Activated naive CD4-positive, alpha-beta T cell treated with anti-CD3 and anti-CD28 coated beads for 36 hours (primary cell): ENCODE measurements around the gene HS3ST5. TPM values are rescaled to one million over a fixed set of nuclear protein-coding genes. Genes with fewer than 3 reads are reported as not detected.

Source experiments
- CTCF ChIA-PET: fragments of 350-600 bp; sonication (Branson Sonifier 250); formaldehyde crosslinking; loops from one replicate; lab custom pipeline; 2021; ENCODE audit warnings: antibody characterized with exemption; lab: Charles Lee
- DNase-seq: peaks from one replicate; pipeline ENCODE4 v3.0.0-alpha.2; 2020
- H3K27ac Mint-ChIP-seq: one replicate; pipeline ENCODE4 v1.8.0; 2021; ENCODE audit warnings: mild to moderate bottlenecking, mixed read lengths
- H3K27me3 Mint-ChIP-seq: one replicate; pipeline ENCODE4 v1.8.0; 2021; ENCODE audit warnings: low read depth, mixed read lengths
- H3K36me3 Mint-ChIP-seq: one replicate; pipeline ENCODE4 v1.8.0; 2021; ENCODE audit warnings: low read depth, mixed read lengths
- H3K4me1 Mint-ChIP-seq: one replicate; pipeline ENCODE4 v1.8.0; 2021; ENCODE audit warnings: low read depth, mixed read lengths
- H3K4me3 Mint-ChIP-seq: one replicate; pipeline ENCODE4 v1.8.0; 2021; ENCODE audit warnings: mild to moderate bottlenecking, moderate library complexity, mixed read lengths
- H3K9me3 Mint-ChIP-seq: one replicate; pipeline ENCODE4 v1.8.0; 2021; ENCODE audit warnings: mixed read lengths
- intact Hi-C: fragments of 100-400 bp; cut with micrococcal nuclease; formaldehyde crosslinking; loops from one replicate; pipeline ENCODE4 v1.15.1; 2023
- total RNA-seq, 2 experiments: library from RNA; stranded (reverse); gene quantifications; one replicate each; pipeline ENCODE4 v1.2.3, GENCODE V29; 2021

The HS3ST5 gene
- total RNA-seq, 2 experiments from 2014 or later: not detected

- Mint-ChIP-seq H3K27me3 (peaks cover 24% of the 10 kb centered on the region), H3K4me1 (no peaks in the 10 kb centered on the region), H3K36me3 (no peaks in the 10 kb centered on the region), H3K27ac (no peak overlapping the region), H3K9me3 (no peaks in the 10 kb centered on the region), H3K4me3 (no peak overlapping the region)
- intact Hi-C loops: no loop called here
- CTCF ChIA-PET: no interaction called here
- DNase-seq: no peak
These were observed 223.8 kb downstream of the HS3ST5 start for GRCh38 chr6:114119056-114119455.

- intact Hi-C loops: no loop called here
- CTCF ChIA-PET: no interaction called here
- Mint-ChIP-seq H3K4me3 (no peak overlapping the region), H3K27me3 (peaks cover 10% of the 10 kb centered on the region), H3K4me1 (no peaks in the 10 kb centered on the region), H3K9me3 (no peaks in the 10 kb centered on the region), H3K27ac (no peak overlapping the region), H3K36me3 (no peaks in the 10 kb centered on the region)
- no peak for DNase-seq
These were observed 227.2 kb downstream of the HS3ST5 start for GRCh38 chr6:114115652-114116051.

GRCh38 chr6:114108119-114109002, 234.5 kb downstream of the HS3ST5 start:
- H3K27ac Mint-ChIP-seq: no peak overlapping the region
- H3K9me3 Mint-ChIP-seq: no peaks in the 10 kb centered on the region
- H3K27me3 Mint-ChIP-seq: peaks cover 20% of the 10 kb centered on the region
- H3K4me1 Mint-ChIP-seq: no peaks in the 10 kb centered on the region
- intact Hi-C loops: loop anchor here (1.0 to 2.0 kb wide), 2 partner anchors 113 to 138 kb away; partner anchors contain the start of gene HDAC2
- CTCF ChIA-PET: interaction anchor here (0.6 to 2.8 kb wide), 10 partner anchors 8 to 537 kb away, joined by 3 to 10 read pairs (median 3); no protein-coding TSS in a partner anchor
- peak; percentile 62 for DNase-seq
- H3K36me3 Mint-ChIP-seq: no peaks in the 10 kb centered on the region
- H3K4me3 Mint-ChIP-seq: no peak overlapping the region

GRCh38 chr6:114106020-114106419, 236.8 kb downstream of the HS3ST5 start:
- Mint-ChIP-seq H3K4me1 (no peaks in the 10 kb centered on the region), H3K27ac (no peak overlapping the region), H3K4me3 (no peak overlapping the region), H3K9me3 (no peaks in the 10 kb centered on the region), H3K27me3 (peaks cover 12% of the 10 kb centered on the region), H3K36me3 (no peaks in the 10 kb centered on the region)
- CTCF ChIA-PET: no interaction called here
- intact Hi-C loops: no loop called here
- no peak for DNase-seq

GRCh38 chr6:114101255-114101654, 241.6 kb downstream of the HS3ST5 start:
- H3K9me3 Mint-ChIP-seq: no peaks in the 10 kb centered on the region
- DNase-seq: no peak
- no peaks in the 10 kb centered on the region for H3K4me1 Mint-ChIP-seq
- H3K36me3 Mint-ChIP-seq: no peaks in the 10 kb centered on the region
- no peak overlapping the region for H3K4me3 Mint-ChIP-seq
- CTCF ChIA-PET: no interaction called here
- intact Hi-C loops: no loop called here
- no peak overlapping the region for H3K27ac Mint-ChIP-seq
- peaks cover 6% of the 10 kb centered on the region for H3K27me3 Mint-ChIP-seq

- Mint-ChIP-seq H3K36me3 (no peaks in the 10 kb centered on the region), H3K4me1 (no peaks in the 10 kb centered on the region), H3K27me3 (peaks cover 12% of the 10 kb centered on the region), H3K9me3 (no peaks in the 10 kb centered on the region), H3K27ac (no peak overlapping the region), H3K4me3 (no peak overlapping the region)
- no peak for DNase-seq
- CTCF ChIA-PET: interaction anchor here (0.6 to 1.4 kb wide), 3 partner anchors 8 to 204 kb away, joined by 3 to 6 read pairs (median 4); no protein-coding TSS in a partner anchor
- intact Hi-C loops: no loop called here
These were observed 242.4 kb downstream of the HS3ST5 start for GRCh38 chr6:114100215-114100994.

GRCh38 chr6:114096561-114097172, 246.2 kb downstream of the HS3ST5 start:
- Mint-ChIP-seq H3K4me1 (no peaks in the 10 kb centered on the region), H3K27me3 (peaks cover 7% of the 10 kb centered on the region), H3K4me3 (no peak overlapping the region), H3K9me3 (no peaks in the 10 kb centered on the region), H3K27ac (no peak overlapping the region), H3K36me3 (no peaks in the 10 kb centered on the region)
- peak; percentile 12 for DNase-seq
- CTCF ChIA-PET: interaction anchor here (0.8 to 2.8 kb wide), 2 partner anchors 12 to 818 kb away, joined by 3 to 10 read pairs; no protein-coding TSS in a partner anchor
- intact Hi-C loops: loop anchor here (1.0 to 2.0 kb wide), 3 partner anchors 204 to 1800 kb away; no protein-coding TSS in a partner anchor

GRCh38 chr6:114092943-114093342, 249.9 kb downstream of the HS3ST5 start:
- H3K9me3 Mint-ChIP-seq: no peaks in the 10 kb centered on the region
- DNase-seq: no peak
- intact Hi-C loops: no loop called here
- no peak overlapping the region for H3K27ac Mint-ChIP-seq
- H3K4me3 Mint-ChIP-seq: no peak overlapping the region
- CTCF ChIA-PET: interaction anchor here (0.5 to 1.1 kb wide), 2 partner anchors 12 to 372 kb away, joined by 3 to 4 read pairs; no protein-coding TSS in a partner anchor
- H3K27me3 Mint-ChIP-seq: peaks cover 7% of the 10 kb centered on the region
- H3K36me3 Mint-ChIP-seq: no peaks in the 10 kb centered on the region
- H3K4me1 Mint-ChIP-seq: no peaks in the 10 kb centered on the region

- Mint-ChIP-seq H3K9me3 (no peaks in the 10 kb centered on the region), H3K27me3 (peaks cover 6% of the 10 kb centered on the region), H3K36me3 (no peaks in the 10 kb centered on the region), H3K4me3 (no peak overlapping the region), H3K4me1 (no peaks in the 10 kb centered on the region), H3K27ac (no peak overlapping the region)
- CTCF ChIA-PET: no interaction called here
- DNase-seq: no peak
- intact Hi-C loops: no loop called here
These were observed 252.2 kb downstream of the HS3ST5 start for GRCh38 chr6:114090626-114091025.

GRCh38 chr6:114087496-114087895, 255.3 kb downstream of the HS3ST5 start:
- DNase-seq: no peak
- Mint-ChIP-seq H3K4me1 (no peaks in the 10 kb centered on the region), H3K27me3 (peaks cover 9% of the 10 kb centered on the region), H3K36me3 (no peaks in the 10 kb centered on the region), H3K27ac (no peak overlapping the region), H3K4me3 (no peak overlapping the region), H3K9me3 (no peaks in the 10 kb centered on the region)
- intact Hi-C loops: no loop called here
- CTCF ChIA-PET: no interaction called here

- no peaks in the 10 kb centered on the region for H3K36me3 Mint-ChIP-seq
- no peaks in the 10 kb centered on the region for H3K4me1 Mint-ChIP-seq
- no peak overlapping the region for H3K4me3 Mint-ChIP-seq
- peaks cover 9% of the 10 kb centered on the region for H3K27me3 Mint-ChIP-seq
- no peak overlapping the region for H3K27ac Mint-ChIP-seq
- intact Hi-C loops: no loop called here
- no peak for DNase-seq
- CTCF ChIA-PET: no interaction called here
- no peaks in the 10 kb centered on the region for H3K9me3 Mint-ChIP-seq
These were observed 257.6 kb downstream of the HS3ST5 start for GRCh38 chr6:114085211-114085610.

- no peaks in the 10 kb centered on the region for H3K4me1 Mint-ChIP-seq
- H3K27me3 Mint-ChIP-seq: peaks cover 9% of the 10 kb centered on the region
- H3K9me3 Mint-ChIP-seq: no peaks in the 10 kb centered on the region
- no peaks in the 10 kb centered on the region for H3K36me3 Mint-ChIP-seq
- no peak overlapping the region for H3K27ac Mint-ChIP-seq
- CTCF ChIA-PET: no interaction called here
- intact Hi-C loops: no loop called here
- DNase-seq: no peak
- H3K4me3 Mint-ChIP-seq: no peak overlapping the region
These were observed 258.4 kb downstream of the HS3ST5 start for GRCh38 chr6:114084327-114084890.
